ENCODE results near the gene PSMD14.

PSMD14 gene

DNA sequence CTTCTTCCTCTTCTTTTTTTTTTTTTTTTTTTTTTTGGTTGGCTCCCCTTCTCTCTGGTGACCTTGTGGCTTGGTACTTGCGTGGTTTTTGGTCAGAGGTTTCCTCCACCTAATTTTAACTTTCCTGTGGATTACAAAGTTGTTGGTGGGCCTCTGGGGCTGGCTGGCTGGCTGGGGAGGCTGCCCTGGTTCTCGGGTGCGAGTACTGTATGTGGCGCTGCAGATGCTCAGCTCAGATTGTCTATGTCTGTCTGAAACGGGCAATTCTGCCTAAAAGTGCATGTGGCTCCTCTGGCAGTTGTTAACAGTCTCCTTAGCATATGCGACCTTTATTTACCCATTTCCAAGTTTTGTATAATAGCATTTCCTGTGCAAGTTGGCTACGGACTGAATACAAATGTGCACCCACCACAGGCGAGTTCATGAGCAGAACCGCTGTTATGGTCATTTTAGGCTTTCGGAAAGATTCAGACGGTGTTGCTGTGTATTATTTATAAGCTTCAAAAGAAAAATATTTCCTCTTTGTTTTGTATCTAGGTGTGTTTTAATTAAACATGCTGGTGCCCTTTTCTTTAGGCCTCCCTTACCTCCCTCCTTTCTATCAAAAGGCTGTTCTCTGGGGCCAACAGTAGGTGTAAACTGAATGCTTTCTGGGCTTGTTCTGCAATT is 112.3 kb downstream of the PSMD14 start:
- no peak for DNase-seq

- DNase-seq = no peak
Measured at GRCh38 chr2:161421686-161422085, 113.5 kb downstream of the PSMD14 start.

- no peak for DNase-seq
Measured at GRCh38 chr2:161422816-161423403, 114.7 kb downstream of the PSMD14 start.

DNA sequence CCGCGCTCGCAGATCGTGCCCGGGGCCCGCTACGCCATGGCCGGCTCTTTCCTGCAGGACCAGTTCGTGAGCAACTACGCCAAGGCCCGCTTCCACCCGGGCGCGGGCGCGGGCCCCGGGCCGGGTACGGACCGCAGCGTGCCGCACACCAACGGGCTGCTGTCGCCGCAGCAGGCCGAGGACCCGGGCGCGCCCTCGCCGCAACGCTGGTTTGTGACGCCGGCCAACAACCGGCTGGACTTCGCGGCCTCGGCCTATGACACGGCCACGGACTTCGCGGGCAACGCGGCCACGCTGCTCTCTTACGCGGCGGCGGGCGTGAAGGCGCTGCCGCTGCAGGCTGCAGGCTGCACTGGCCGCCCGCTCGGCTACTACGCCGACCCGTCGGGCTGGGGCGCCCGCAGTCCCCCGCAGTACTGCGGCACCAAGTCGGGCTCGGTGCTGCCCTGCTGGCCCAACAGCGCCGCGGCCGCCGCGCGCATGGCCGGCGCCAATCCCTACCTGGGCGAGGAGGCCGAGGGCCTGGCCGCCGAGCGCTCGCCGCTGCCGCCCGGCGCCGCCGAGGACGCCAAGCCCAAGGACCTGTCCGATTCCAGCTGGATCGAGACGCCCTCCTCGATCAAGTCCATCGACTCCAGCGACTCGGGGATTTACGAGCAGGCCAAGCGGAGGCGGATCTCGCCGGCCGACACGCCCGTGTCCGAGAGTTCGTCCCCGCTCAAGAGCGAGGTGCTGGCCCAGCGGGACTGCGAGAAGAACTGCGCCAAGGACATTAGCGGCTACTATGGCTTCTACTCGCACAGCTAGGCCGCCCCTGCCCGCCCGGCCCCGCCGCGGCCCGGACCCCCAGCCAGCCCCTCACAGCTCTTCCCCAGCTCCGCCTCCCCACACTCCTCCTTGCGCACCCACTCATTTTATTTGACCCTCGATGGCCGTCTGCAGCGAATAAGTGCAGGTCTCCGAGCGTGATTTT is 115.5 kb downstream of the PSMD14 start:
- no peak for DNase-seq

- no peak for DNase-seq
Measured at GRCh38 chr2:161424394-161424769, 116.2 kb downstream of the PSMD14 start.

GRCh38 chr2:161424891-161425727 is 116.9 kb downstream of the PSMD14 start:
- DNase-seq = no peak

- no peak for DNase-seq
Measured at GRCh38 chr2:161425728-161426454, 117.7 kb downstream of the PSMD14 start.

- no peak for DNase-seq
Measured at GRCh38 chr2:161426455-161426921, 118.3 kb downstream of the PSMD14 start.

DNA sequence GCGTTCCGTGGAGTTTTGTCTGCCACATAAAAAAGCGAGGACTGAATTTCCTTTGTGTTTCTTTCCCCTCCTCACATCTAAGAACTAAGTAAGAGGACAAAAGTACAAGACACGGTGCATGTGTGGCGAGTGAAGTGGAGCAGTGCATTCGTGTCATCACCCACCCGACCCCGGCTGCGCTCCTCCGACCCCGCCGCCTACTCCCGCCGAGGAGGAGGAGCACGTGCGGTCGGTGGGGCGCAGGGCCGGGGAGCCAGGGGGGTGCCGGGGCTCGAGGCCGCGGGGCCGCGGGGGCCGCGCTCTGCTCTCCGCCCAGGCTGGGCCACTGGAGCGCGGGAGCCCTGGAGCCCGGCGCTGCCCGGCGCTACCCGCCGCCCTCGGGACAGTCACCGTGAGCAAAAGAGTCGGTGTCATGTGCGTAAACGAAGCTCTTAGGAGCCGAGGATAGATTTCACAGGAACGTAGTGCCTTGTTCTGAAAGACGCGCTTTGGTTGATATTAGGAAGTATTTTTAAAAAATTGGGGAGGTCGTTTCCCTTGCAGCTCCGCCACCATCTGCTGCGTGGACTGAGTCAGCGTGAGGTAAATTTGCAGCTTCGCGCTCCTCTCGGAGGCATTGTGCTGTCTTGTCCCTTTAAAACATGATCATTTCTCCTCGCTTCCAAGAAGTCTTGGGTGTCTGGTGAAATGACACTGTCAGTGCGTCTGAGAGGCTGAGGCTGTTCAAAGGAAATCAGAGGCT is 118.9 kb downstream of the PSMD14 start:
- no peak for DNase-seq

DNA sequence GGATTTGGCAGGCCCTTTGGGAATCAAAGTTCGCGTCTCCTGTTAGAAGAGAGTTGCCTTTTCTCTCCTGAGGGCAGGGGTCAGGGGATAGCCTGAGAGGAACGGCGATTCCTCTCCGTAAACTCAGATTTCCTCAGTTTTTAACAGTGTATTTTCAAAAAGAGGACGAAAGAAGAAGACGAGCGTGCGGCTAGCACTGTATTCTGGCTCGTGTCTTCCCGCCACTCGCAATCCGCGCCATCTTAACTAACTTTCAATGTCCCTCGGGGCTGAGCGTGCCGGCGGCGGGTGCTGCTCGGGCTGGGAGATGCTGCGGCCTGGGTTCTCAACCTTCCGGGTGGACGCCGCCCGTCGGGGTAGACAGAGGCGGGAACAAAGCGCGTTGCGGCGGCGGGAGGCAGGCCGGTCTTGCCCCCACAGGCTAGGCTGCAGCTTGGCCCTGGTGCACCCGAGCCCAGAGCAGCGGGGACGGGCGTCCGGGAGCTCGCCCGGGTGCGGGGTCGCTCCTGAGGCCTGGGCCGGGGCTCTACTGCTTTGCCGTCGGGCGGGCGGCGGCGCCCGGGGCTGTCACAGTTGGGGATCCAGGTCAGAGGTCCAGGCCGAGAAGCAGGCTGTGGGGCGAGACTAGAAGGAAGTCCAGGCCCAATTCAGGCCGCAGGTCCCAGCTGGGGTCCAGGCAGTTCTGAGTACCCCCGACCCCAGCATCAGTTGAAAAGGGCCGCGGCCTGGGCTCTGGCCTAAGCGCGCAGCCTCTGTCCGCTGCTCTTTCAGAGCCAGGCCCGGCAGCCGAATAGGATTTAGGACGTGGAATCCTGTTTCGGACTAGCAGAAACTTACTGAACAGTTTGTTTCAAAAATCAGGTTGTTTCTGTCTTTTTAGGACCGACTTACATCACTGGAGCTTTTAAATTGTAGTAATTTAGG is 119.7 kb downstream of the PSMD14 start:
- DNase-seq = no peak

GRCh38 chr2:161430386-161430785 is 122.2 kb downstream of the PSMD14 start:
- DNase-seq = no peak

- DNase-seq = no peak
Measured at GRCh38 chr2:161432107-161432506, 123.9 kb downstream of the PSMD14 start.

- DNase-seq = no peak
Measured at GRCh38 chr2:161434118-161434517, 125.9 kb downstream of the PSMD14 start.

DNA sequence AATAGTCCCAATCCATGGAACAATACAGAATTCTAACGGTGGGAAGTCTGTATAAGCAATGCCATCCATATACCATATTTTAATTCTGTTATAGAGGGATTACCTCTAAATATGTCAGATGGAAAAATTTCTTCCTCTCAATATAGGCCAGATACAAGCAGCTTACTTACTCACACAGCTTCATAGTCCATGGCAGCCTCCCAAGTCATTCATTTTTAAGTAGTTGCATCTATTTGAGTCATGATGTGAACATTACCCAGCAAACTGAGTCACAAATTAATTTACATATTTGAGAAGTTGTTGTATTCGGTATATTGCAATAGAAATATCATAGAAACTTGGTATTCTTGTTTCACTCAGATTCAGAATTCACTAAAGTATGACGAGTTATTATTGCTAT is 128.2 kb downstream of the PSMD14 start:
- DNase-seq = no peak

DNA sequence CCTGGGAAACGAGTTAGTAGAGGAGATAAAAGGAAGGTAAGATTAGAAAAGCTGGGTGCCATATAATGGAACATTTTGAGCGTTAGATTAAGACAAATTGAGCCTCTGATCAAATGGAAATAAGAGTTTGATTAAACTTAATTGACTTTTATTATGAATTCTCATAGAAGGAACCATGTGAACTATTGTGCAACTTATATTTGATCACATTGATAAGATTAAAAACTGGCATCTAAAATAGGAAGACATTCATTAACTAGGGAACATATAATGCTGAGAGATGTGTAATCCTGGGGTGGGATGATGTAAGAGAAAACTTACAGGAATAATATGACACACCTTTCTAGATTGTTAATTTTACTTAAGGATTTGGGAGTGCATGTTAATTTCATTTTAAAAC is 130.4 kb downstream of the PSMD14 start:
- DNase-seq = no peak

DNA sequence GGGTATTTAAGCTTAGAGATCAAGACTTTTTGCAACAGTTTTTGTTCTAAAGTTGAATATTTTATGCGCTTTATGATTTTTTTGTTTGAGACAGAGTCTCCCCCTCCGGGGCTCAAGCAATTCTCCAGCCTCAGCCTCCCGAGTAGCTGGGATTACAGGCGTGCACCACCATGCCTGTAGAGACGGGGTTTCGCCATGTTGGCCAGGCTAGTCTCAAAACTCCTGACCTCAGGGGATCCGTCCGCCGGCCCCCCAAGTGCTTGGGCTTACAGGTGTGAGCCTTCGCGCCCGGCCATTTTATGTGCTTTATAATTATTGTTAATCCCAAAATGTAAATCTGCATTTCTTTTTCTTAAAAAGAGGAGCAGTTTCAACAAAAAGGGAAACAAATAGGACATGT is 136.9 kb downstream of the PSMD14 start:
- DNase-seq = no peak

- DNase-seq = no peak
Measured at GRCh38 chr2:161448431-161448830, 140.2 kb downstream of the PSMD14 start.

All from SW 1271 (cell line).